ENCODE results near the gene XCL2. TPM values are rescaled to one million over a fixed set of nuclear protein-coding genes. Genes with fewer than 3 reads are reported as not detected.
"Not testable (repeated sequence)": the region's sequence is repeated elsewhere in the genome, so short reads cannot be mapped to it uniquely, and the experiment has no call there.

Gene XCL2
- total RNA-seq, 4 donors from 2014 or later: not detected

- WGBS, 2 donors: 7 to 11% methylated on average over 4 of the region's 4 CpGs
- H3K4me1 ChIP-seq, H3K36me3 ChIP-seq, H3K27ac ChIP-seq, H3K27me3 ChIP-seq, H3K4me3 ChIP-seq, H3K9me3 ChIP-seq: not testable (repeated sequence)
- peak in 4 of 5 experiments; percentile 10 to 50 (median 33) for TF ChIP-seq CTCF (IDR thresholded peaks at IDR 0.05)
- DNase-seq (ENCODE audit: low spot score in 2 of 2): peak in 1 of 2 donors; percentile 67
Observed at GRCh38 chr1:168574234-168574633, 30.4 kb upstream of the XCL2 start.

- DNase-seq (ENCODE audit: low spot score in 2 of 2): no peak
- H3K4me1 ChIP-seq: no peaks in the 10 kb centered on the region
- H3K27me3 ChIP-seq: no peaks in the 10 kb centered on the region
- H3K9me3 ChIP-seq: no peaks in the 10 kb centered on the region
- no peak overlapping the region for H3K4me3 ChIP-seq
- no peaks in the 10 kb centered on the region for H3K36me3 ChIP-seq
- WGBS, 2 donors: 91 to 94% methylated on average over 3 of the region's 3 CpGs
- TF ChIP-seq EP300 (IDR thresholded peaks at IDR 0.05) (no peak), CTCF (IDR thresholded peaks at IDR 0.05) (no peak), POLR2A (IDR thresholded peaks at IDR 0.05) (no peak)
- no peak overlapping the region for H3K27ac ChIP-seq
Observed at GRCh38 chr1:168572633-168573032, 28.8 kb upstream of the XCL2 start.

GRCh38 chr1:168570652-168571051, 26.9 kb upstream of the XCL2 start:
- 76 to 88% methylated on average over 3 of the region's 3 CpGs for WGBS, 2 donors
- Histone ChIP-seq H3K27me3 (no peaks in the 10 kb centered on the region), H3K4me1 (no peaks in the 10 kb centered on the region), H3K4me3 (no peak overlapping the region), H3K9me3 (no peaks in the 10 kb centered on the region), H3K27ac (no peak overlapping the region), H3K36me3 (no peaks in the 10 kb centered on the region)
- no peak for TF ChIP-seq POLR2A (IDR thresholded peaks at IDR 0.05)
- no peak for TF ChIP-seq EP300 (IDR thresholded peaks at IDR 0.05)
- TF ChIP-seq CTCF (IDR thresholded peaks at IDR 0.05): no peak
- no peak for DNase-seq (ENCODE audit: low spot score in 2 of 2)

GRCh38 chr1:168568346-168568745, 24.5 kb upstream of the XCL2 start:
- Histone ChIP-seq H3K4me1 (no peaks in the 10 kb centered on the region), H3K9me3 (no peaks in the 10 kb centered on the region), H3K36me3 (no peaks in the 10 kb centered on the region), H3K4me3 (no peak overlapping the region), H3K27me3 (no peaks in the 10 kb centered on the region), H3K27ac (no peak overlapping the region)
- 63 to 65% methylated on average over 1 of the region's 1 CpG for WGBS, 2 donors
- DNase-seq (ENCODE audit: low spot score in 2 of 2): no peak
- no peak for TF ChIP-seq CTCF (IDR thresholded peaks at IDR 0.05)
- no peak for TF ChIP-seq POLR2A (IDR thresholded peaks at IDR 0.05)
- no peak for TF ChIP-seq EP300 (IDR thresholded peaks at IDR 0.05)

- H3K4me3 ChIP-seq: no peak overlapping the region
Observed at GRCh38 chr1:168567568-168567967, 23.8 kb upstream of the XCL2 start.

More at GRCh38 chr1:168567568-168567967, 23.8 kb upstream of the XCL2 start:
- Histone ChIP-seq H3K4me1 (no peaks in the 10 kb centered on the region), H3K9me3 (no peaks in the 10 kb centered on the region), H3K27me3 (no peaks in the 10 kb centered on the region), H3K36me3 (no peaks in the 10 kb centered on the region), H3K27ac (no peak overlapping the region)
- WGBS, 2 donors: 86 to 87% methylated on average over 3 of the region's 3 CpGs
- no peak for TF ChIP-seq EP300 (IDR thresholded peaks at IDR 0.05)
- no peak for TF ChIP-seq POLR2A (IDR thresholded peaks at IDR 0.05)
- TF ChIP-seq CTCF (IDR thresholded peaks at IDR 0.05): no peak
- no peak for DNase-seq (ENCODE audit: low spot score in 2 of 2)
